ENCODE data around the gene PAPPA. TPM values are rescaled to one million over a fixed set of nuclear protein-coding genes. Genes with fewer than 3 reads are reported as not detected.

The PAPPA gene
- total RNA-seq, 8 experiments from 2014 or later, result 1.5 to 26.5 (median 9.5) TPM

GRCh38 chr9:116276651-116277121 is 123.1 kb downstream of the PAPPA start:
- peaks cover 35 to 40% of the 10 kb centered on the region in 2 donors for H3K4me1 ChIP-seq (replicated peaks in 1 of 2)
- peak in 5 of 8 experiments; percentile 53 to 70 (median 62) for ATAC-seq (replicated peaks in 6 of 8)

GRCh38 chr9:116278326-116278725 is 124.7 kb downstream of the PAPPA start:
- Histone ChIP-seq H3K4me3 (no peak overlapping the region), H3K4me1 (replicated peaks in 1 of 2) (peaks cover 34 to 38% of the 10 kb centered on the region in 2 donors), H3K27ac (no peak overlapping the region)
- no peak for ATAC-seq (replicated peaks in 6 of 8)
- in situ Hi-C loops (cut with MboI; ENCODE audit: low pct_unique_long_range_greater_than_20kb in 2 of 9, low sequenced_read_pairs in 9 of 9, unreplicated experiment in 9 of 9), result loop anchor here in 1 of 9 experiments (25.0 kb wide), 1 partner anchor 91 kb away; no protein-coding TSS in a partner anchor
- WGBS, 10 experiments, result 0 to 63% (median 40%) methylated on average over 1 of the region's 1 CpG; no CpG with 5 or more reads in 1 of the 10 experiments

More at GRCh38 chr9:116276651-116277121, 123.1 kb downstream of the PAPPA start:
- 0 to 78% (median 27%) methylated on average over 1 to 4 of the region's 10 CpGs; no CpG with 5 or more reads in 4 of the 10 experiments for WGBS, 10 experiments
- peak overlapping the region in 1 of 2 donors; percentile 15 for H3K27ac ChIP-seq
- in situ Hi-C loops (cut with MboI; ENCODE audit: low pct_unique_long_range_greater_than_20kb in 2 of 9, low sequenced_read_pairs in 9 of 9, unreplicated experiment in 9 of 9), result loop anchor here in 1 of 9 experiments (25.0 kb wide), 1 partner anchor 89 kb away; no protein-coding TSS in a partner anchor
- no peak overlapping the region for H3K4me3 ChIP-seq

GRCh38 chr9:116279230-116279629 is 125.6 kb downstream of the PAPPA start:
- Histone ChIP-seq H3K27ac (no peak overlapping the region), H3K4me1 (replicated peaks in 1 of 2) (peaks cover 35 to 38% of the 10 kb centered on the region in 2 donors), H3K4me3 (no peak overlapping the region)
- 0 to 83% (median 27%) methylated on average over 1 to 11 of the region's 11 CpGs; no CpG with 5 or more reads in 1 of the 10 experiments for WGBS, 10 experiments
- in situ Hi-C loops (cut with MboI; ENCODE audit: low pct_unique_long_range_greater_than_20kb in 2 of 9, low sequenced_read_pairs in 9 of 9, unreplicated experiment in 9 of 9), result loop anchor here in 1 of 9 experiments (25.0 kb wide), 1 partner anchor 92 kb away; no protein-coding TSS in a partner anchor
- peak in 3 of 8 experiments; percentile 31 to 53 (median 43) for ATAC-seq (replicated peaks in 6 of 8)

- Histone ChIP-seq H3K27ac (no peak overlapping the region), H3K4me3 (no peak overlapping the region), H3K4me1 (replicated peaks in 1 of 2) (peaks cover 30 to 31% of the 10 kb centered on the region in 2 donors)
- no peak for ATAC-seq (replicated peaks in 6 of 8)
- in situ Hi-C loops (cut with MboI; ENCODE audit: low pct_unique_long_range_greater_than_20kb in 2 of 9, low sequenced_read_pairs in 9 of 9, unreplicated experiment in 9 of 9), result loop anchor here in 1 of 9 experiments (25.0 kb wide), 1 partner anchor 93 kb away; no protein-coding TSS in a partner anchor
- 100% methylated on average over 1 of the region's 1 CpG; no CpG with 5 or more reads in 6 of the 10 experiments for WGBS, 10 experiments
These were observed 126.9 kb downstream of the PAPPA start for GRCh38 chr9:116280529-116280928.

- ATAC-seq (replicated peaks in 6 of 8), result no peak
- no peak overlapping the region for H3K27ac ChIP-seq
- peaks cover 29 to 32% of the 10 kb centered on the region in 2 donors for H3K4me1 ChIP-seq (replicated peaks in 1 of 2)
- 60 to 100% (median 84%) methylated on average over 1 of the region's 1 CpG; no CpG with 5 or more reads in 4 of the 10 experiments for WGBS, 10 experiments
- in situ Hi-C loops (cut with MboI; ENCODE audit: low pct_unique_long_range_greater_than_20kb in 2 of 9, low sequenced_read_pairs in 9 of 9, unreplicated experiment in 9 of 9), result loop anchor here in 1 of 9 experiments (25.0 kb wide), 1 partner anchor 95 kb away; no protein-coding TSS in a partner anchor
- no peak overlapping the region for H3K4me3 ChIP-seq
These were observed 129.0 kb downstream of the PAPPA start for GRCh38 chr9:116282597-116282996.

- no peak overlapping the region for H3K27ac ChIP-seq
- H3K4me3 ChIP-seq, result no peak overlapping the region
- in situ Hi-C loops (cut with MboI; ENCODE audit: low pct_unique_long_range_greater_than_20kb in 2 of 9, low sequenced_read_pairs in 9 of 9, unreplicated experiment in 9 of 9), result loop anchor here in 1 of 9 experiments (25.0 kb wide), 1 partner anchor 97 kb away; no protein-coding TSS in a partner anchor
- H3K4me1 ChIP-seq (replicated peaks in 1 of 2), result peaks cover 21 to 26% of the 10 kb centered on the region in 2 donors
- no peak for ATAC-seq (replicated peaks in 6 of 8)
- WGBS, 10 experiments, result 50 to 100% (median 93%) methylated on average over 1 to 6 of the region's 6 CpGs; no CpG with 5 or more reads in 1 of the 10 experiments
These were observed 130.9 kb downstream of the PAPPA start for GRCh38 chr9:116284518-116284917.

GRCh38 chr9:116285320-116285719 is 131.7 kb downstream of the PAPPA start:
- in situ Hi-C loops (cut with MboI; ENCODE audit: low pct_unique_long_range_greater_than_20kb in 2 of 9, low sequenced_read_pairs in 9 of 9, unreplicated experiment in 9 of 9), result loop anchor here in 1 of 9 experiments (25.0 kb wide), 1 partner anchor 98 kb away; no protein-coding TSS in a partner anchor
- Histone ChIP-seq H3K27ac (no peak overlapping the region), H3K4me3 (no peak overlapping the region), H3K4me1 (replicated peaks in 1 of 2) (peaks cover 19 to 22% of the 10 kb centered on the region in 2 donors)
- ATAC-seq (replicated peaks in 6 of 8), result no peak
- WGBS, 10 experiments, result 60 to 100% (median 88%) methylated on average over 1 to 4 of the region's 4 CpGs; no CpG with 5 or more reads in 1 of the 10 experiments

GRCh38 chr9:116286297-116286696 is 132.7 kb downstream of the PAPPA start:
- Histone ChIP-seq H3K4me3 (no peak overlapping the region), H3K27ac (peak overlapping the region in 1 of 2 donors; percentile 8), H3K4me1 (replicated peaks in 1 of 2) (peaks cover 19 to 22% of the 10 kb centered on the region in 2 donors)
- in situ Hi-C loops (cut with MboI; ENCODE audit: low pct_unique_long_range_greater_than_20kb in 2 of 9, low sequenced_read_pairs in 9 of 9, unreplicated experiment in 9 of 9), result loop anchor here in 1 of 9 experiments (25.0 kb wide), 1 partner anchor 99 kb away; no protein-coding TSS in a partner anchor
- WGBS, 10 experiments, result 0 to 66% (median 8%) methylated on average over 3 to 8 of the region's 9 CpGs; no CpG with 5 or more reads in 1 of the 10 experiments
- ATAC-seq (replicated peaks in 6 of 8), result peak in 5 of 8 experiments; percentile 80 to 95 (median 85)

GRCh38 chr9:116287721-116288120 is 134.1 kb downstream of the PAPPA start:
- in situ Hi-C loops (cut with MboI; ENCODE audit: low pct_unique_long_range_greater_than_20kb in 2 of 9, low sequenced_read_pairs in 9 of 9, unreplicated experiment in 9 of 9), result loop anchor here in 1 of 9 experiments (25.0 kb wide), 1 partner anchor 100 kb away; no protein-coding TSS in a partner anchor
- Histone ChIP-seq H3K4me1 (replicated peaks in 1 of 2) (peaks cover 19 to 22% of the 10 kb centered on the region in 2 donors), H3K4me3 (no peak overlapping the region), H3K27ac (no peak overlapping the region)
- 14 to 100% (median 94%) methylated on average over 1 to 4 of the region's 4 CpGs; no CpG with 5 or more reads in 1 of the 10 experiments for WGBS, 10 experiments
- no peak for ATAC-seq (replicated peaks in 6 of 8)

- Histone ChIP-seq H3K4me3 (no peak overlapping the region), H3K27ac (no peak overlapping the region), H3K4me1 (replicated peaks in 1 of 2) (peaks cover 13 to 17% of the 10 kb centered on the region in 2 donors)
- ATAC-seq (replicated peaks in 6 of 8), result peak in 2 of 8 experiments; percentile 85 to 96
- WGBS, 10 experiments, result 0 to 100% (median 55%) methylated on average over 1 to 2 of the region's 3 CpGs; no CpG with 5 or more reads in 2 of the 10 experiments
- in situ Hi-C loops (cut with MboI; ENCODE audit: low pct_unique_long_range_greater_than_20kb in 2 of 9, low sequenced_read_pairs in 9 of 9, unreplicated experiment in 9 of 9), result loop anchor here in 1 of 9 experiments (25.0 kb wide), 1 partner anchor 101 kb away; no protein-coding TSS in a partner anchor
These were observed 135.1 kb downstream of the PAPPA start for GRCh38 chr9:116288658-116289057.

- in situ Hi-C loops (cut with MboI; ENCODE audit: low pct_unique_long_range_greater_than_20kb in 2 of 9, low sequenced_read_pairs in 9 of 9, unreplicated experiment in 9 of 9), result loop anchor here in 1 of 9 experiments (25.0 kb wide), 1 partner anchor 110 kb away; no protein-coding TSS in a partner anchor
- no peak for ATAC-seq (replicated peaks in 6 of 8)
- WGBS, 10 experiments, result 33 to 100% (median 68%) methylated on average over 1 to 2 of the region's 2 CpGs
These were observed 143.8 kb downstream of the PAPPA start for GRCh38 chr9:116297346-116297745.

GRCh38 chr9:116298249-116298648 is 144.7 kb downstream of the PAPPA start:
- Histone ChIP-seq H3K4me3 (no peak overlapping the region), H3K27ac (no peak overlapping the region), H3K4me1 (replicated peaks in 1 of 2) (peaks cover 23 to 24% of the 10 kb centered on the region in 2 donors)
- ATAC-seq (replicated peaks in 6 of 8), result no peak
- in situ Hi-C loops (cut with MboI; ENCODE audit: low pct_unique_long_range_greater_than_20kb in 2 of 9, low sequenced_read_pairs in 9 of 9, unreplicated experiment in 9 of 9), result loop anchor here in 1 of 9 experiments (25.0 kb wide), 1 partner anchor 111 kb away; no protein-coding TSS in a partner anchor
- 27 to 100% (median 100%) methylated on average over 1 to 3 of the region's 3 CpGs; no CpG with 5 or more reads in 3 of the 10 experiments for WGBS, 10 experiments

More at GRCh38 chr9:116297346-116297745, 143.8 kb downstream of the PAPPA start:
- H3K4me1 ChIP-seq (replicated peaks in 1 of 2), result peaks cover 22 to 23% of the 10 kb centered on the region in 2 donors
- H3K27ac ChIP-seq, result no peak overlapping the region
- no peak overlapping the region for H3K4me3 ChIP-seq
